Measurements from ENCODE around the gene MORF4L1. TPM values are rescaled to one million over a fixed set of nuclear protein-coding genes. Genes with fewer than 3 reads are reported as not detected.

Gene MORF4L1
- polyA plus RNA-seq, 1 donor from 2014 or later, result 1,505 TPM

DNA sequence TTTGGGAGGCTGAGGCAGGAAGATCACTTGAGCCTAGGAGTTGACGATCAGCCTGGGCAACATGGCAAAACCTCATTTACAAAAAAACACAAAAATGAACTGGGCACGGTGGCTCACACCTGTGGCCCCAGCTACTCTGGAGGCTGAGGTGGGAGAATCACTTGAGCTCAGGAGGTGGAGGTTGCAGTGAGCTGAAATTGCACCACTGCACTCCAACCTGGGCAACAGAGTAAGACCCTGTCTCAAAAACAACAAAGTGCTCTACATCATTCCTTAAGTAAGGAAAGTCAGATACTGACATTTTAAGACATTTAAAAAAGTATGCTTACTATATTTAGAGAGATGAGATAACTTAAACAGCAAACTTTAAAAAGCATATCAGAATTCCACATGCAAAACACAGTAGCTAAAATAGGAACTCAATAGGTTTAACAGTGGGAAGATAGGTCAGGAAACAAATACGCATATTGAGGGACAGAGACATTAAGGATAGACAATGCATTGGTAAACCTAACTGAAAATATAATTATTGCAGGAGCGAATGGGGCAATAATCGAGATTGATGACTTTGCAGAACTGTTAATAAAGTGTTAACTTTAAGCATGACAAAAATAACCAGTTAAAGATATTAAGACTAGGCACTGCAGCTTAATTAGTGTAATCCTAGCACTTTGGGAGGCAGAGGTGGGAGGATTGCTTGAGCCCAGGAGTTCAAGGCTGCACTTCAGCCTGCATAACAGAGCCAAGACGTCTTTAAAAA lies 32.1 kb downstream of the MORF4L1 start:
- H3K4me3 ChIP-seq (ENCODE audit: low read length), result no peak overlapping the region
- no peak overlapping the region for H2AFZ ChIP-seq (ENCODE audit: low read depth, low read length)
- H3K27ac ChIP-seq (ENCODE audit: low read length), result no peak overlapping the region
- no peaks in the 10 kb centered on the region for H3K9me3 ChIP-seq (ENCODE audit: low read length)
- no peaks in the 10 kb centered on the region for H3K36me3 ChIP-seq (ENCODE audit: insufficient read depth, low read length)
- no peaks in the 10 kb centered on the region for H3F3A ChIP-seq (ENCODE audit: insufficient read depth, low read length, poor library complexity, severe bottlenecking)
- H4K20me1 ChIP-seq (ENCODE audit: insufficient read depth), result peaks cover 9% of the 10 kb centered on the region
- H3K79me2 ChIP-seq (replicated peaks; ENCODE audit: insufficient read depth, low read length), result peaks cover 17% of the 10 kb centered on the region
- no peak for TF ChIP-seq SMC3 (conservative IDR thresholded peaks at IDR 0.05; ENCODE audit: poor library complexity)
- TF ChIP-seq EZH2 (IDR thresholded peaks at IDR 0.05; ENCODE audit: borderline replicate concordance, insufficient read depth, low read length, poor library complexity, severe bottlenecking), result no peak
- peak; percentile 8 for TF ChIP-seq POLR2AphosphoS5 (IDR thresholded peaks at IDR 0.05)
- no peaks in the 10 kb centered on the region for H3K9me2 ChIP-seq (ENCODE audit: insufficient read depth, low read length)
- H3K9ac ChIP-seq (ENCODE audit: low read length), result no peak overlapping the region
- H3K4me2 ChIP-seq (ENCODE audit: low read length), result no peak overlapping the region
- H3K27me3 ChIP-seq (ENCODE audit: insufficient read depth, low read depth, low read length), result no peaks in the 10 kb centered on the region

DNA sequence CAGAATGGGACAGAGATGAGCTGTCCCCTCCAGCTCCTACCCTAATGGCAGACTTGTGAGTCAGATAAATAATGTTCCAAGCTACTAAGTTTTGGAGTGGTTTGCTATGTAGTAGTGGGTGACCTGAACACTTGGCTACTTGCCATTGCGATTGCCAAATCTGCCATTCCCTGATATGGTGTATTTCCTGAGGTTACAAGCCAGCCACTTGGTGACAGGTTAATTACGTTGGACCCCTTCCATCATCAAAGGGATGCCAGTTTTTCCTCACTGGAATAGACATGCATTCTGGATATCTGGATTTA lies 33.6 kb downstream of the MORF4L1 start:
- Histone ChIP-seq H3K9me3 (ENCODE audit: low read length) (no peaks in the 10 kb centered on the region), H3K4me3 (ENCODE audit: low read length) (no peak overlapping the region), H3K36me3 (ENCODE audit: insufficient read depth, low read length) (no peaks in the 10 kb centered on the region), H3K4me2 (ENCODE audit: low read length) (no peak overlapping the region), H3K79me2 (replicated peaks; ENCODE audit: insufficient read depth, low read length) (peaks cover 11% of the 10 kb centered on the region), H3K9me2 (ENCODE audit: insufficient read depth, low read length) (no peaks in the 10 kb centered on the region), H3K27me3 (ENCODE audit: insufficient read depth, low read depth, low read length) (no peaks in the 10 kb centered on the region), H2AFZ (ENCODE audit: low read depth, low read length) (no peak overlapping the region), H4K20me1 (ENCODE audit: insufficient read depth) (peaks cover 16% of the 10 kb centered on the region), H3F3A (ENCODE audit: insufficient read depth, low read length, poor library complexity, severe bottlenecking) (no peaks in the 10 kb centered on the region), H3K27ac (ENCODE audit: low read length) (no peak overlapping the region), H3K9ac (ENCODE audit: low read length) (no peak overlapping the region)
- TF ChIP-seq, protein P1, sequence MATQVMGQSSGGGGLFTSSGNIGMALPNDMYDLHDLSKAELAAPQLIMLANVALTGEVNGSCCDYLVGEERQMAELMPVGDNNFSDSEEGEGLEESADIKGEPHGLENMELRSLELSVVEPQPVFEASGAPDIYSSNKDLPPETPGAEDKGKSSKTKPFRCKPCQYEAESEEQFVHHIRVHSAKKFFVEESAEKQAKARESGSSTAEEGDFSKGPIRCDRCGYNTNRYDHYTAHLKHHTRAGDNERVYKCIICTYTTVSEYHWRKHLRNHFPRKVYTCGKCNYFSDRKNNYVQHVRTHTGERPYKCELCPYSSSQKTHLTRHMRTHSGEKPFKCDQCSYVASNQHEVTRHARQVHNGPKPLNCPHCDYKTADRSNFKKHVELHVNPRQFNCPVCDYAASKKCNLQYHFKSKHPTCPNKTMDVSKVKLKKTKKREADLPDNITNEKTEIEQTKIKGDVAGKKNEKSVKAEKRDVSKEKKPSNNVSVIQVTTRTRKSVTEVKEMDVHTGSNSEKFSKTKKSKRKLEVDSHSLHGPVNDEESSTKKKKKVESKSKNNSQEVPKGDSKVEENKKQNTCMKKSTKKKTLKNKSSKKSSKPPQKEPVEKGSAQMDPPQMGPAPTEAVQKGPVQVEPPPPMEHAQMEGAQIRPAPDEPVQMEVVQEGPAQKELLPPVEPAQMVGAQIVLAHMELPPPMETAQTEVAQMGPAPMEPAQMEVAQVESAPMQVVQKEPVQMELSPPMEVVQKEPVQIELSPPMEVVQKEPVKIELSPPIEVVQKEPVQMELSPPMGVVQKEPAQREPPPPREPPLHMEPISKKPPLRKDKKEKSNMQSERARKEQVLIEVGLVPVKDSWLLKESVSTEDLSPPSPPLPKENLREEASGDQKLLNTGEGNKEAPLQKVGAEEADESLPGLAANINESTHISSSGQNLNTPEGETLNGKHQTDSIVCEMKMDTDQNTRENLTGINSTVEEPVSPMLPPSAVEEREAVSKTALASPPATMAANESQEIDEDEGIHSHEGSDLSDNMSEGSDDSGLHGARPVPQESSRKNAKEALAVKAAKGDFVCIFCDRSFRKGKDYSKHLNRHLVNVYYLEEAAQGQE (IDR thresholded peaks at IDR 0.05; ENCODE audit: borderline replicate concordance), result no peak
- no peak for TF ChIP-seq SMC3 (conservative IDR thresholded peaks at IDR 0.05; ENCODE audit: poor library complexity)
- no peak for TF ChIP-seq POLR2AphosphoS5 (IDR thresholded peaks at IDR 0.05)
- no peak for TF ChIP-seq EP300 (conservative IDR thresholded peaks at IDR 0.05; ENCODE audit: poor library complexity, severe bottlenecking)
- no peak for TF ChIP-seq MXI1 (conservative IDR thresholded peaks at IDR 0.05; ENCODE audit: poor library complexity, severe bottlenecking)
- TF ChIP-seq, protein P2, sequence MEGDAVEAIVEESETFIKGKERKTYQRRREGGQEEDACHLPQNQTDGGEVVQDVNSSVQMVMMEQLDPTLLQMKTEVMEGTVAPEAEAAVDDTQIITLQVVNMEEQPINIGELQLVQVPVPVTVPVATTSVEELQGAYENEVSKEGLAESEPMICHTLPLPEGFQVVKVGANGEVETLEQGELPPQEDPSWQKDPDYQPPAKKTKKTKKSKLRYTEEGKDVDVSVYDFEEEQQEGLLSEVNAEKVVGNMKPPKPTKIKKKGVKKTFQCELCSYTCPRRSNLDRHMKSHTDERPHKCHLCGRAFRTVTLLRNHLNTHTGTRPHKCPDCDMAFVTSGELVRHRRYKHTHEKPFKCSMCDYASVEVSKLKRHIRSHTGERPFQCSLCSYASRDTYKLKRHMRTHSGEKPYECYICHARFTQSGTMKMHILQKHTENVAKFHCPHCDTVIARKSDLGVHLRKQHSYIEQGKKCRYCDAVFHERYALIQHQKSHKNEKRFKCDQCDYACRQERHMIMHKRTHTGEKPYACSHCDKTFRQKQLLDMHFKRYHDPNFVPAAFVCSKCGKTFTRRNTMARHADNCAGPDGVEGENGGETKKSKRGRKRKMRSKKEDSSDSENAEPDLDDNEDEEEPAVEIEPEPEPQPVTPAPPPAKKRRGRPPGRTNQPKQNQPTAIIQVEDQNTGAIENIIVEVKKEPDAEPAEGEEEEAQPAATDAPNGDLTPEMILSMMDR (IDR thresholded peaks at IDR 0.05; ENCODE audit: poor library complexity, severe bottlenecking), result no peak
- TF ChIP-seq EZH2 (IDR thresholded peaks at IDR 0.05; ENCODE audit: borderline replicate concordance, insufficient read depth, low read length, poor library complexity, severe bottlenecking), result no peak
- no peak for TF ChIP-seq RAD21 (conservative IDR thresholded peaks at IDR 0.05)
- no peak for TF ChIP-seq TAF1 (IDR thresholded peaks at IDR 0.05; ENCODE audit: low read depth)
